GM18870 (cell line): ENCODE data around the gene DTNBP1.
"Not testable (repeated sequence)": the region's sequence is repeated elsewhere in the genome, so short reads cannot be mapped to it uniquely, and the experiment has no call there.

Experiments
- ATAC-seq: cut with Tn5 transposase; IDR thresholded peaks from one replicate; pipeline ENCODE4 v1.9.1; 2021; ENCODE audit warnings: moderate library complexity; ENCODE audit not compliant: unreplicated experiment

The DTNBP1 gene

GRCh38 chr6:15562977-15563376, 99.9 kb downstream of the DTNBP1 start:
- ATAC-seq: no peak

GRCh38 chr6:15561447-15562199, 101.2 kb downstream of the DTNBP1 start:
- no peak for ATAC-seq

- ATAC-seq: no peak
Observed at GRCh38 chr6:15560713-15561112, 102.1 kb downstream of the DTNBP1 start.

GRCh38 chr6:15557174-15557573, 105.7 kb downstream of the DTNBP1 start:
- ATAC-seq: no peak

GRCh38 chr6:15556711-15557110, 106.1 kb downstream of the DTNBP1 start:
- ATAC-seq: no peak

GRCh38 chr6:15555101-15556038, 107.5 kb downstream of the DTNBP1 start:
- no peak for ATAC-seq

GRCh38 chr6:15554728-15555100, 108.1 kb downstream of the DTNBP1 start:
- no peak for ATAC-seq

GRCh38 chr6:15553736-15554294, 109.0 kb downstream of the DTNBP1 start:
- ATAC-seq: no peak

- ATAC-seq: no peak
Observed at GRCh38 chr6:15553031-15553430, 109.8 kb downstream of the DTNBP1 start.

- ATAC-seq: no peak
Observed at GRCh38 chr6:15551798-15552197, 111.0 kb downstream of the DTNBP1 start.

- ATAC-seq: no peak
Observed at GRCh38 chr6:15551262-15551661, 111.6 kb downstream of the DTNBP1 start.

GRCh38 chr6:15550546-15551123, 112.2 kb downstream of the DTNBP1 start:
- no peak for ATAC-seq

GRCh38 chr6:15549371-15549770, 113.5 kb downstream of the DTNBP1 start:
- no peak for ATAC-seq

GRCh38 chr6:15547400-15547799, 115.4 kb downstream of the DTNBP1 start:
- no peak for ATAC-seq

- no peak for ATAC-seq
Observed at GRCh38 chr6:15546591-15546990, 116.2 kb downstream of the DTNBP1 start.

- ATAC-seq: no peak
Observed at GRCh38 chr6:15544321-15544900, 118.4 kb downstream of the DTNBP1 start.

- ATAC-seq: not testable (repeated sequence)
Observed at GRCh38 chr6:15543332-15543917, 119.4 kb downstream of the DTNBP1 start.

GRCh38 chr6:15539722-15540270, 123.0 kb downstream of the DTNBP1 start:
- ATAC-seq: no peak

- ATAC-seq: no peak
Observed at GRCh38 chr6:15538766-15539495, 123.9 kb downstream of the DTNBP1 start.

- no peak for ATAC-seq
Observed at GRCh38 chr6:15538106-15538505, 124.7 kb downstream of the DTNBP1 start.
